ENCODE results near the gene CA6. TPM values are rescaled to one million over a fixed set of nuclear protein-coding genes. Genes with fewer than 3 reads are reported as not detected.
"Not testable (repeated sequence)": the region's sequence is repeated elsewhere in the genome, so short reads cannot be mapped to it uniquely, and the experiment has no call there.

Gene CA6
- total and polyA plus RNA-seq, 2 experiments from 2014 or later, result not detected

DNA sequence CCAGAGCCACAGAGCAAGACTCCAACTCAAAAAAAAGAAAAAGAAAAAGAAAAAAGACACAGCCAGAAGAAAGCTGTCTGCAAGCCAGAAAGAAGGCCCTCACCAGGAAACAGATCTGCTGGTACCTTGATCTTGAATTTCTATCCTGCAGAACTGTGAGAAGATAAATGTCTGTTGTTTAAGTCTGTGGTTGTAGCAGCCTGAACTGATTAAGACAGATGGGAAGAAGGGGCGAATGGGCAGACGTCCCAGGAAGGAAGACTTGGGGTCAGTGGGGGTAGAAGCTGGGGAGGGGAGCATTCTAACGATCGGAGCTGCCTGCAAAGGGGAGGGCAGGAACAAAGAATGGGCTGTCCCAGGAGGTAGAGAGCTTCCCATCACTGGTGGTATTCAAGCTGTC is 74.2 kb downstream of the CA6 start:
- H3K9me3 ChIP-seq (ENCODE audit: low read depth), result no peaks in the 10 kb centered on the region
- H3K4me1 ChIP-seq (ENCODE audit: insufficient read depth), result no peaks in the 10 kb centered on the region
- H3K9me2 ChIP-seq (ENCODE audit: insufficient read depth), result no peaks in the 10 kb centered on the region
- no peak overlapping the region for H3K4me3 ChIP-seq
- 11 to 13% methylated on average over 4 of the region's 4 CpGs for WGBS, 2 experiments (ENCODE audit: low coverage in 1 of 2, low lambda C conversion rate in 2 of 2, missing lambda C conversion rate in 2 of 2)
- H3K79me2 ChIP-seq (ENCODE audit: insufficient read depth), result no peaks in the 10 kb centered on the region
- no peaks in the 10 kb centered on the region for H3K36me3 ChIP-seq (ENCODE audit: low read depth)
- TF ChIP-seq EZH2phosphoT487 (IDR thresholded peaks at IDR 0.05; ENCODE audit: insufficient read depth, low read depth) (no peak), EZH2 (IDR thresholded peaks at IDR 0.05; ENCODE audit: insufficient read depth, poor library complexity, severe bottlenecking) (no peak)
- in situ Hi-C loops (cut with MboI), result no loop called here
- H3K27ac ChIP-seq, result no peak overlapping the region
- no peaks in the 10 kb centered on the region for H3F3A ChIP-seq (ENCODE audit: insufficient read depth)
- H3K9ac ChIP-seq, result no peak overlapping the region
- no peaks in the 10 kb centered on the region for H4K20me1 ChIP-seq (ENCODE audit: insufficient read depth)
- H3K4me2 ChIP-seq (ENCODE audit: unreplicated experiment), result no peak overlapping the region
- 0 out of 2 replicates have a peak, but pooled peaks cover 3% of the 10 kb centered on the region for H3K27me3 ChIP-seq (replicated peaks; ENCODE audit: insufficient read depth)
- DNase-seq, result no peak
- H2AFZ ChIP-seq, result no peak overlapping the region

- Histone ChIP-seq H3K4me1 (ENCODE audit: insufficient read depth) (no peaks in the 10 kb centered on the region), H3K4me2 (ENCODE audit: unreplicated experiment) (no peak overlapping the region), H3K36me3 (ENCODE audit: low read depth) (no peaks in the 10 kb centered on the region), H3F3A (ENCODE audit: insufficient read depth) (no peaks in the 10 kb centered on the region), H3K27me3 (replicated peaks; ENCODE audit: insufficient read depth) (0 out of 2 replicates have a peak, but pooled peaks cover 3% of the 10 kb centered on the region), H3K79me2 (ENCODE audit: insufficient read depth) (no peaks in the 10 kb centered on the region), H4K20me1 (ENCODE audit: insufficient read depth) (no peaks in the 10 kb centered on the region), H2AFZ (no peak overlapping the region), H3K9me2 (ENCODE audit: insufficient read depth) (no peaks in the 10 kb centered on the region), H3K9ac (no peak overlapping the region), H3K9me3 (ENCODE audit: low read depth) (no peaks in the 10 kb centered on the region), H3K4me3 (no peak overlapping the region), H3K27ac (no peak overlapping the region)
- 29 to 40% methylated on average over 6 of the region's 6 CpGs for WGBS, 2 experiments (ENCODE audit: low coverage in 1 of 2, low lambda C conversion rate in 2 of 2, missing lambda C conversion rate in 2 of 2)
- DNase-seq, result no peak
- in situ Hi-C loops (cut with MboI), result no loop called here
- TF ChIP-seq EZH2 (IDR thresholded peaks at IDR 0.05; ENCODE audit: insufficient read depth, poor library complexity, severe bottlenecking) (no peak), EZH2phosphoT487 (IDR thresholded peaks at IDR 0.05; ENCODE audit: insufficient read depth, low read depth) (no peak)
Measured at GRCh38 chr1:9020305-9020704, 74.6 kb downstream of the CA6 start.

- DNase-seq; H3K9me2 ChIP-seq (ENCODE audit: insufficient read depth); H3K79me2 ChIP-seq (ENCODE audit: insufficient read depth); H3K36me3 ChIP-seq (ENCODE audit: low read depth); H3K4me2 ChIP-seq (ENCODE audit: unreplicated experiment); H3K9me3 ChIP-seq (ENCODE audit: low read depth); H3K9ac ChIP-seq; H3K27ac ChIP-seq; H4K20me1 ChIP-seq (ENCODE audit: insufficient read depth); H3K4me3 ChIP-seq; H3F3A ChIP-seq (ENCODE audit: insufficient read depth); H3K4me1 ChIP-seq (ENCODE audit: insufficient read depth); H2AFZ ChIP-seq; in situ Hi-C loops (cut with MboI); H3K27me3 ChIP-seq (replicated peaks; ENCODE audit: insufficient read depth): not testable (repeated sequence)
- 65 to 70% methylated on average over 11 of the region's 15 CpGs for WGBS, 2 experiments (ENCODE audit: low coverage in 1 of 2, low lambda C conversion rate in 2 of 2, missing lambda C conversion rate in 2 of 2)
Measured at GRCh38 chr1:9022026-9022738, 76.5 kb downstream of the CA6 start.

- H3F3A ChIP-seq (ENCODE audit: insufficient read depth), result no peaks in the 10 kb centered on the region
- H3K4me1 ChIP-seq (ENCODE audit: insufficient read depth), result no peaks in the 10 kb centered on the region
- H3K79me2 ChIP-seq (ENCODE audit: insufficient read depth), result no peaks in the 10 kb centered on the region
- DNase-seq, result no peak
- H3K4me2 ChIP-seq (ENCODE audit: unreplicated experiment), result no peak overlapping the region
- H4K20me1 ChIP-seq (ENCODE audit: insufficient read depth), result no peaks in the 10 kb centered on the region
- H3K36me3 ChIP-seq (ENCODE audit: low read depth), result no peaks in the 10 kb centered on the region
- no peak overlapping the region for H3K27ac ChIP-seq
- H2AFZ ChIP-seq, result no peak overlapping the region
- TF ChIP-seq EZH2phosphoT487 (IDR thresholded peaks at IDR 0.05; ENCODE audit: insufficient read depth, low read depth) (no peak), EZH2 (IDR thresholded peaks at IDR 0.05; ENCODE audit: insufficient read depth, poor library complexity, severe bottlenecking) (no peak)
- H3K9ac ChIP-seq, result no peak overlapping the region
- no peak overlapping the region for H3K4me3 ChIP-seq
- in situ Hi-C loops (cut with MboI), result no loop called here
- no peaks in the 10 kb centered on the region for H3K9me3 ChIP-seq (ENCODE audit: low read depth)
- H3K9me2 ChIP-seq (ENCODE audit: insufficient read depth), result no peaks in the 10 kb centered on the region
- 0 out of 2 replicates have a peak, but pooled peaks cover 3% of the 10 kb centered on the region for H3K27me3 ChIP-seq (replicated peaks; ENCODE audit: insufficient read depth)
- 78 to 79% methylated on average over 10 of the region's 10 CpGs for WGBS, 2 experiments (ENCODE audit: low coverage in 1 of 2, low lambda C conversion rate in 2 of 2, missing lambda C conversion rate in 2 of 2)
Measured at GRCh38 chr1:9022773-9023172, 77.1 kb downstream of the CA6 start.

Small RNA genes within 50 kb of the gene (small RNA-seq; reads per million reads assigned to genes)
- gene AL139415.2 (ENCODE audit: low read depth, low replicate concordance), result not detected
- not detected for gene RN7SL451P (ENCODE audit: low read depth, low replicate concordance)

Other genes starting within 250 kb of the CA6 start
- gene RERE, start 128.2 kb upstream of the CA6 start, total RNA-seq (2014; rRNA removed; shearing (Covaris generic)), result 9.5 and 26.0 TPM in 2 replicates
- 20.3 and 26.2 TPM in 2 replicates for gene RERE, start 128.2 kb upstream of the CA6 start, polyA plus RNA-seq (2016; fragmentation: Nextera tagmentation; extraction: Ambion mirVana)
- 1,781 and 2,185 TPM in 2 replicates for gene ENO1, start 67.2 kb upstream of the CA6 start, total RNA-seq (2014; rRNA removed; shearing (Covaris generic))
- gene ENO1, start 67.2 kb upstream of the CA6 start, polyA plus RNA-seq (2016; fragmentation: Nextera tagmentation; extraction: Ambion mirVana), result 2,304 and 2,417 TPM in 2 replicates
- gene SLC2A7, start 80.6 kb downstream of the CA6 start, total RNA-seq (2014; rRNA removed; shearing (Covaris generic)), result not detected in 2 replicates
- not detected in 2 replicates for gene SLC2A7, start 80.6 kb downstream of the CA6 start, polyA plus RNA-seq (2016; fragmentation: Nextera tagmentation; extraction: Ambion mirVana)
- 0.54 TPM in 1 of 2 replicates, not detected in the other for gene SLC2A5, start 123.8 kb downstream of the CA6 start, total RNA-seq (2014; rRNA removed; shearing (Covaris generic))
- 0.25 and 0.29 TPM in 2 replicates for gene SLC2A5, start 123.8 kb downstream of the CA6 start, polyA plus RNA-seq (2016; fragmentation: Nextera tagmentation; extraction: Ambion mirVana)
- 1.7 and 3.3 TPM in 2 replicates for gene GPR157, start 183.2 kb downstream of the CA6 start, total RNA-seq (2014; rRNA removed; shearing (Covaris generic))
- 2.6 and 2.7 TPM in 2 replicates for gene GPR157, start 183.2 kb downstream of the CA6 start, polyA plus RNA-seq (2016; fragmentation: Nextera tagmentation; extraction: Ambion mirVana)